Keratinocyte (primary cell): ENCODE data around the gene SMYD3. TPM values are rescaled to one million over a fixed set of nuclear protein-coding genes. Genes with fewer than 3 reads are reported as not detected.
A peak's percentile ranks its signal among the peaks of the same experiment; 100 is the strongest.

ENCODE experiments used
- DNase-seq: peaks from one replicate; pipeline ENCODE4 v3.0.0-alpha.2; 2011; ENCODE audit warnings: low read depth, missing footprints, low spot score
- FAIRE-seq: peaks from 2 replicates; lab custom pipeline; 2011; peaks lifted over from hg19 to GRCh38; lab: Jason Lieb, UNC
- H2AFZ ChIP-seq: 2 replicates; pipeline ENCODE4 v1.6.0; 2012; ENCODE audit warnings: low read length, control low read depth, inconsistent platforms; ENCODE audit not compliant: control insufficient read depth
- H3K27ac ChIP-seq: 2 replicates; pipeline ENCODE4 v1.5.1; 2011; ENCODE audit warnings: low read length; ENCODE audit not compliant: control insufficient read depth, insufficient read depth
- H3K27me3 ChIP-seq: 3 replicates; pipeline ENCODE4 v1.6.0; 2011; ENCODE audit warnings: low read length; ENCODE audit not compliant: control insufficient read depth, insufficient read depth; ENCODE audit errors: extremely low read depth
- H3K36me3 ChIP-seq, 2 experiments: 2 replicates in 1 of 2; 3 replicates in 1 of 2; pipeline ENCODE4 v1.5.1; 2011; ENCODE audit warnings: low read length in 2 of 2, mild to moderate bottlenecking in 1 of 2; ENCODE audit not compliant: control insufficient read depth in 2 of 2, insufficient read depth in 2 of 2; ENCODE audit errors: extremely low read depth in 1 of 2
- H3K4me1 ChIP-seq: 3 replicates; pipeline ENCODE4 v1.5.1; 2011; ENCODE audit warnings: low read length; ENCODE audit not compliant: control insufficient read depth, insufficient read depth; ENCODE audit errors: extremely low read depth
- H3K4me2 ChIP-seq: 3 replicates; pipeline ENCODE4 v1.6.0; 2011; ENCODE audit warnings: low read depth, low read length; ENCODE audit not compliant: control insufficient read depth, insufficient read depth; ENCODE audit errors: extremely low read depth
- H3K4me3 ChIP-seq, 3 experiments: fragments of 200-600 bp in 1 of 3; sonication (generic) in 1 of 3; 2 replicates in 2 of 3; 3 replicates in 1 of 3; pipeline ENCODE4 v1.5.1; 2011 to 2016; ENCODE audit warnings: low read length in 3 of 3, mild to moderate bottlenecking in 3 of 3, control low read depth in 2 of 3, inconsistent platforms in 1 of 3, low read depth in 1 of 3, mixed read lengths in 1 of 3, mixed run types in 1 of 3, moderate library complexity in 1 of 3; ENCODE audit not compliant: control insufficient read depth in 2 of 3, insufficient read depth in 2 of 3; ENCODE audit errors: extremely low read depth in 1 of 3
- H3K79me2 ChIP-seq: 2 replicates; pipeline ENCODE4 v1.6.0; 2012; ENCODE audit warnings: low read length; ENCODE audit not compliant: control insufficient read depth, insufficient read depth
- H3K9ac ChIP-seq: 3 replicates; pipeline ENCODE4 v1.6.0; 2011; ENCODE audit warnings: low read length; ENCODE audit not compliant: control insufficient read depth, insufficient read depth; ENCODE audit errors: extremely low read depth
- H3K9me1 ChIP-seq: 3 replicates; pipeline ENCODE4 v1.6.0; 2011; ENCODE audit warnings: low read length; ENCODE audit not compliant: control insufficient read depth, insufficient read depth; ENCODE audit errors: extremely low read depth
- H3K9me3 ChIP-seq: 2 replicates; pipeline ENCODE4 v1.5.1; 2012; ENCODE audit warnings: low read depth, low read length; ENCODE audit not compliant: control insufficient read depth
- H4K20me1 ChIP-seq: 3 replicates; pipeline ENCODE4 v1.6.0; 2011; ENCODE audit warnings: low read length; ENCODE audit not compliant: control insufficient read depth, insufficient read depth; ENCODE audit errors: extremely low read depth
- EZH2 ChIP-seq: IDR thresholded peaks from one replicate; pipeline ENCODE4 v1.6.1; 2012; ENCODE audit warnings: inconsistent platforms, mild to moderate bottlenecking, low read length, moderate library complexity
- dilution Hi-C: fragments of 300-500 bp; cut with MboI; formaldehyde crosslinking; loops from one replicate; pipeline ENCODE4 v1.7.0; 2020; ENCODE audit warnings: low sequenced_read_pairs; ENCODE audit not compliant: extremely low pct_ligation_motif_present
- polyA plus RNA-seq, 5 experiments: library from polyadenylated mRNA; depleted of rRNA in 3 of 5; stranded (reverse) in 3 of 5; stranded (forward) in 1 of 5; unstranded in 1 of 5; fragments of >200 nt; gene quantifications; 1 replicate in 1 of 5; 2 replicates in 3 of 5; 3 replicates in 1 of 5; pipeline versions ENCODE4 v1.2.1 to v1.2.3, GENCODE V29; 2011 to 2012; ENCODE audit warnings: missing spikeins in 2 of 5, low read depth in 1 of 5, low replicate concordance in 1 of 5
- TF ChIP-seq, protein P1 (sequence below), 3 experiments: IDR thresholded peaks in 1 of 3; conservative IDR thresholded peaks in 1 of 3; optimal IDR thresholded peaks in 1 of 3; 2 replicates in 2 of 3; 3 replicates in 1 of 3; pipeline versions ENCODE3 to v1.5.1; 2011; ENCODE audit warnings: low read length in 3 of 3, mild to moderate bottlenecking in 3 of 3, moderate library complexity in 2 of 3, control low read depth in 1 of 3, inconsistent platforms in 1 of 3; ENCODE audit not compliant: insufficient read depth in 2 of 3; ENCODE audit errors: extremely low read depth in 1 of 3

The SMYD3 gene
- polyA plus RNA-seq, 1 donor (not counting 4 experiments of a cell fraction or from before 2014, with no cell fraction given), result 31.0 TPM

GRCh38 chr1:245802941-245803665, 704.0 kb downstream of the SMYD3 start:
- DNase-seq, result no peak

GRCh38 chr1:245800901-245801605, 706.0 kb downstream of the SMYD3 start:
- no peaks in the 10 kb centered on the region for H3K79me2 ChIP-seq
- dilution Hi-C loops, result no loop called here

More at GRCh38 chr1:245802941-245803665, 704.0 kb downstream of the SMYD3 start:
- H3K36me3 ChIP-seq, result no peaks in the 10 kb centered on the region
- H3K79me2 ChIP-seq, result no peaks in the 10 kb centered on the region
- no peaks in the 10 kb centered on the region for H3K27me3 ChIP-seq
- no peaks in the 10 kb centered on the region for H4K20me1 ChIP-seq
- no peaks in the 10 kb centered on the region for H3K4me1 ChIP-seq
- no peak overlapping the region for H3K9ac ChIP-seq
- H3K9me3 ChIP-seq, result no peaks in the 10 kb centered on the region
- H3K27ac ChIP-seq, result no peak overlapping the region
- H2AFZ ChIP-seq, result no peak overlapping the region
- H3K9me1 ChIP-seq, result no peaks in the 10 kb centered on the region
- dilution Hi-C loops, result no loop called here
- H3K4me2 ChIP-seq, result no peak overlapping the region
- TF ChIP-seq, protein P1, sequence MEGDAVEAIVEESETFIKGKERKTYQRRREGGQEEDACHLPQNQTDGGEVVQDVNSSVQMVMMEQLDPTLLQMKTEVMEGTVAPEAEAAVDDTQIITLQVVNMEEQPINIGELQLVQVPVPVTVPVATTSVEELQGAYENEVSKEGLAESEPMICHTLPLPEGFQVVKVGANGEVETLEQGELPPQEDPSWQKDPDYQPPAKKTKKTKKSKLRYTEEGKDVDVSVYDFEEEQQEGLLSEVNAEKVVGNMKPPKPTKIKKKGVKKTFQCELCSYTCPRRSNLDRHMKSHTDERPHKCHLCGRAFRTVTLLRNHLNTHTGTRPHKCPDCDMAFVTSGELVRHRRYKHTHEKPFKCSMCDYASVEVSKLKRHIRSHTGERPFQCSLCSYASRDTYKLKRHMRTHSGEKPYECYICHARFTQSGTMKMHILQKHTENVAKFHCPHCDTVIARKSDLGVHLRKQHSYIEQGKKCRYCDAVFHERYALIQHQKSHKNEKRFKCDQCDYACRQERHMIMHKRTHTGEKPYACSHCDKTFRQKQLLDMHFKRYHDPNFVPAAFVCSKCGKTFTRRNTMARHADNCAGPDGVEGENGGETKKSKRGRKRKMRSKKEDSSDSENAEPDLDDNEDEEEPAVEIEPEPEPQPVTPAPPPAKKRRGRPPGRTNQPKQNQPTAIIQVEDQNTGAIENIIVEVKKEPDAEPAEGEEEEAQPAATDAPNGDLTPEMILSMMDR (optimal IDR thresholded peaks at IDR 0.05 in 1 of 3, IDR thresholded peaks at IDR 0.05 in 1 of 3, conservative IDR thresholded peaks at IDR 0.05 in 1 of 3; ENCODE audit: extremely low read depth in 1 of 3, insufficient read depth in 2 of 3, low read length in 3 of 3), result no peak
- no peak for TF ChIP-seq EZH2
- no peak for FAIRE-seq
- H3K4me3 ChIP-seq, result no peak overlapping the region

More at GRCh38 chr1:245800901-245801605, 706.0 kb downstream of the SMYD3 start:
- Histone ChIP-seq H3K4me3 (no peak overlapping the region), H4K20me1 (no peaks in the 10 kb centered on the region), H3K27me3 (no peaks in the 10 kb centered on the region), H2AFZ (no peak overlapping the region), H3K9me1 (no peaks in the 10 kb centered on the region), H3K4me2 (no peak overlapping the region), H3K9ac (no peak overlapping the region), H3K4me1 (no peaks in the 10 kb centered on the region), H3K27ac (no peak overlapping the region), H3K9me3 (no peaks in the 10 kb centered on the region), H3K36me3 (no peaks in the 10 kb centered on the region)
- DNase-seq (no peak), FAIRE-seq (peak; percentile 46)
- no peak for TF ChIP-seq EZH2
- TF ChIP-seq, protein P1 (optimal IDR thresholded peaks at IDR 0.05 in 1 of 3, IDR thresholded peaks at IDR 0.05 in 1 of 3, conservative IDR thresholded peaks at IDR 0.05 in 1 of 3; ENCODE audit: extremely low read depth in 1 of 3, insufficient read depth in 2 of 3, low read length in 3 of 3), result no peak
